ENCODE measurements around the gene EIF4E. TPM values are rescaled to one million over a fixed set of nuclear protein-coding genes. Genes with fewer than 3 reads are reported as not detected.
"Not testable (repeated sequence)": the region's sequence is repeated elsewhere in the genome, so short reads cannot be mapped to it uniquely, and the experiment has no call there.

EIF4E gene
- total RNA-seq, 1 experiment from 2014 or later = 224 TPM

GRCh38 chr4:98946359-98946758, 17.4 kb upstream of the EIF4E start:
- Histone ChIP-seq H3K4me3 (no peak overlapping the region), H3K4me1 (replicated peaks) (no peaks in the 10 kb centered on the region), H3K9me3 (replicated peaks) (no peaks in the 10 kb centered on the region), H3K27ac (no peak overlapping the region), H3K36me3 (no peaks in the 10 kb centered on the region), H3K27me3 (replicated peaks) (no peaks in the 10 kb centered on the region)
- DNase-seq (ENCODE audit: low read depth in 1 of 2, low spot score in 2 of 2) = no peak

- Histone ChIP-seq H3K36me3 (no peaks in the 10 kb centered on the region), H3K27ac (no peak overlapping the region), H3K27me3 (replicated peaks) (no peaks in the 10 kb centered on the region), H3K4me3 (no peak overlapping the region), H3K9me3 (replicated peaks) (no peaks in the 10 kb centered on the region), H3K4me1 (replicated peaks) (no peaks in the 10 kb centered on the region)
- DNase-seq (ENCODE audit: low read depth in 1 of 2, low spot score in 2 of 2) = no peak
Measured at GRCh38 chr4:98945297-98945850, 16.4 kb upstream of the EIF4E start.

GRCh38 chr4:98939892-98940298, 11.0 kb upstream of the EIF4E start:
- Histone ChIP-seq H3K4me1 (replicated peaks) (0 out of 2 replicates have a peak, but pooled peaks cover 3% of the 10 kb centered on the region), H3K27ac (no peak overlapping the region), H3K9me3 (replicated peaks) (no peaks in the 10 kb centered on the region), H3K4me3 (no peak overlapping the region), H3K36me3 (no peaks in the 10 kb centered on the region), H3K27me3 (replicated peaks) (no peaks in the 10 kb centered on the region)
- DNase-seq (ENCODE audit: low read depth in 1 of 2, low spot score in 2 of 2) = peak in 1 of 2 experiments; percentile 44

- Histone ChIP-seq H3K36me3 (no peaks in the 10 kb centered on the region), H3K4me1 (replicated peaks) (0 out of 2 replicates have a peak, but pooled peaks cover 3% of the 10 kb centered on the region), H3K27me3 (replicated peaks) (no peaks in the 10 kb centered on the region), H3K4me3 (no peak overlapping the region), H3K9me3 (replicated peaks) (no peaks in the 10 kb centered on the region), H3K27ac (no peak overlapping the region)
- no peak for DNase-seq (ENCODE audit: low read depth in 1 of 2, low spot score in 2 of 2)
Measured at GRCh38 chr4:98939438-98939837, 10.5 kb upstream of the EIF4E start.

GRCh38 chr4:98937986-98938720, 9.2 kb upstream of the EIF4E start:
- H3K36me3 ChIP-seq = no peaks in the 10 kb centered on the region
- DNase-seq (ENCODE audit: low read depth in 1 of 2, low spot score in 2 of 2) = no peak
- 0 out of 2 replicates have a peak, but pooled peaks cover 3% of the 10 kb centered on the region for H3K4me1 ChIP-seq (replicated peaks)
- H3K27me3 ChIP-seq (replicated peaks) = no peaks in the 10 kb centered on the region
- H3K27ac ChIP-seq = no peak overlapping the region
- no peaks in the 10 kb centered on the region for H3K9me3 ChIP-seq (replicated peaks)
- no peak overlapping the region for H3K4me3 ChIP-seq

GRCh38 chr4:98935633-98936032, 6.7 kb upstream of the EIF4E start:
- no peaks in the 10 kb centered on the region for H3K9me3 ChIP-seq (replicated peaks)
- H3K27ac ChIP-seq = no peak overlapping the region
- DNase-seq (ENCODE audit: low read depth in 1 of 2, low spot score in 2 of 2) = no peak
- H3K4me1 ChIP-seq (replicated peaks) = peaks cover 10% of the 10 kb centered on the region; the same call in 1 of the 2 replicates
- H3K36me3 ChIP-seq = no peaks in the 10 kb centered on the region
- H3K4me3 ChIP-seq = no peak overlapping the region
- H3K27me3 ChIP-seq (replicated peaks) = no peaks in the 10 kb centered on the region

- not testable (repeated sequence) for H3K9me3 ChIP-seq (replicated peaks); H3K4me3 ChIP-seq; DNase-seq (ENCODE audit: low read depth in 1 of 2, low spot score in 2 of 2); H3K36me3 ChIP-seq; H3K27ac ChIP-seq; H3K27me3 ChIP-seq (replicated peaks)
- H3K4me1 ChIP-seq (replicated peaks) = peaks cover 17% of the 10 kb centered on the region
Measured at GRCh38 chr4:98934851-98935250, 5.9 kb upstream of the EIF4E start.

- Histone ChIP-seq H3K36me3 (peaks cover 13% of the 10 kb centered on the region), H3K27ac (no peak overlapping the region), H3K9me3 (replicated peaks) (no peaks in the 10 kb centered on the region), H3K4me3 (no peak overlapping the region), H3K27me3 (replicated peaks) (no peaks in the 10 kb centered on the region), H3K4me1 (replicated peaks) (peaks cover 13% of the 10 kb centered on the region)
- no peak for DNase-seq (ENCODE audit: low read depth in 1 of 2, low spot score in 2 of 2)
Measured at GRCh38 chr4:98932539-98932938, 3.6 kb upstream of the EIF4E start.

GRCh38 chr4:98930311-98930865, 1.5 kb upstream of the EIF4E start:
- H3K9me3 ChIP-seq (replicated peaks) = no peaks in the 10 kb centered on the region
- H3K27ac ChIP-seq = peak overlapping the region; percentile 87
- no peak for DNase-seq (ENCODE audit: low read depth in 1 of 2, low spot score in 2 of 2)
- peak overlapping the region; percentile 78 for H3K4me3 ChIP-seq
- no peaks in the 10 kb centered on the region for H3K27me3 ChIP-seq (replicated peaks)
- peaks cover 31% of the 10 kb centered on the region for H3K36me3 ChIP-seq
- H3K4me1 ChIP-seq (replicated peaks) = peaks cover 19% of the 10 kb centered on the region

- Histone ChIP-seq H3K9me3 (replicated peaks) (no peaks in the 10 kb centered on the region), H3K4me1 (replicated peaks) (peaks cover 19% of the 10 kb centered on the region), H3K27ac (peak overlapping the region; percentile 87), H3K4me3 (peak overlapping the region; percentile 78), H3K36me3 (peaks cover 39% of the 10 kb centered on the region), H3K27me3 (replicated peaks) (no peaks in the 10 kb centered on the region)
- DNase-seq (ENCODE audit: low read depth in 1 of 2, low spot score in 2 of 2) = peak; percentile 81 to 85
Measured at GRCh38 chr4:98929341-98930267, 671 bp upstream of the EIF4E start.

- DNase-seq (ENCODE audit: low read depth in 1 of 2, low spot score in 2 of 2) = peak; percentile 79 to 81
- Histone ChIP-seq H3K9me3 (replicated peaks) (no peaks in the 10 kb centered on the region), H3K27me3 (replicated peaks) (no peaks in the 10 kb centered on the region), H3K4me1 (replicated peaks) (peaks cover 19% of the 10 kb centered on the region), H3K27ac (peak overlapping the region; percentile 74), H3K36me3 (peaks cover 43% of the 10 kb centered on the region), H3K4me3 (peak overlapping the region; percentile 78)
Measured at GRCh38 chr4:98928131-98928504, 815 bp downstream of the EIF4E start.

- not testable (repeated sequence) for H3K9me3 ChIP-seq (replicated peaks); DNase-seq (ENCODE audit: low read depth in 1 of 2, low spot score in 2 of 2); H3K27ac ChIP-seq; H3K27me3 ChIP-seq (replicated peaks); H3K4me3 ChIP-seq
- Histone ChIP-seq H3K4me1 (replicated peaks) (peaks cover 14% of the 10 kb centered on the region), H3K36me3 (peaks cover 49% of the 10 kb centered on the region)
Measured at GRCh38 chr4:98926257-98926656, 2.7 kb downstream of the EIF4E start.

- no peaks in the 10 kb centered on the region for H3K27me3 ChIP-seq (replicated peaks)
- H3K9me3 ChIP-seq (replicated peaks) = no peaks in the 10 kb centered on the region
- no peak overlapping the region for H3K27ac ChIP-seq
- H3K4me3 ChIP-seq = no peak overlapping the region
- peaks cover 36% of the 10 kb centered on the region for H3K36me3 ChIP-seq
- no peak for DNase-seq (ENCODE audit: low read depth in 1 of 2, low spot score in 2 of 2)
- H3K4me1 ChIP-seq (replicated peaks) = peaks cover 8% of the 10 kb centered on the region; the same call in 1 of the 2 replicates
Measured at GRCh38 chr4:98921292-98921691, 7.6 kb downstream of the EIF4E start.
